Activated T-cell treated with anti-CD3 and anti-CD28 coated beads, Interleukin-2, amount 50 U/mL, for 4 hours (primary cell): ENCODE measurements around the gene TMC3. TPM values are rescaled to one million over a fixed set of nuclear protein-coding genes. Genes with fewer than 3 reads are reported as not detected.
"Not testable (repeated sequence)": the region's sequence is repeated elsewhere in the genome, so short reads cannot be mapped to it uniquely, and the experiment has no call there.

Source experiments
- ATAC-seq, 2 donors: fragments of 200-7000 bp; cut with Tn5 transposase; one replicate each; pipeline ENCODE4 v1.10.0; 2021
- DNase-seq: peaks from one replicate; pipeline ENCODE4 v3.0.0-alpha.2; 2020
- H3K27me3 Mint-ChIP-seq: one replicate; pipeline ENCODE4 v1.8.0; 2021; ENCODE audit warnings: low read depth, mixed read lengths
- H3K36me3 Mint-ChIP-seq: one replicate; pipeline ENCODE4 v1.8.0; 2022; ENCODE audit warnings: mixed read lengths; ENCODE audit not compliant: insufficient read depth
- H3K4me1 Mint-ChIP-seq: one replicate; pipeline ENCODE4 v1.8.0; 2021; ENCODE audit warnings: low read depth, mixed read lengths
- H3K4me3 Mint-ChIP-seq: one replicate; pipeline ENCODE4 v1.8.0; 2021; ENCODE audit warnings: mild to moderate bottlenecking, moderate library complexity, mixed read lengths
- H3K9me3 Mint-ChIP-seq: one replicate; pipeline ENCODE4 v1.8.0; 2021; ENCODE audit warnings: mixed read lengths
- total RNA-seq, 3 donors: library from RNA; stranded (reverse); gene quantifications; one replicate each; pipeline ENCODE4 v1.2.1, GENCODE V29; 2021

Gene TMC3
- total RNA-seq, 3 donors from 2014 or later: not detected

- ATAC-seq (no peak), DNase-seq (no peak)
- Mint-ChIP-seq H3K9me3 (no peaks in the 10 kb centered on the region), H3K4me1 (no peaks in the 10 kb centered on the region), H3K27me3 (no peaks in the 10 kb centered on the region), H3K4me3 (no peak overlapping the region), H3K36me3 (no peaks in the 10 kb centered on the region)
These were observed 1.4 kb upstream of the TMC3 start for GRCh38 chr15:81375461-81375860.

GRCh38 chr15:81373176-81373575, 837 bp downstream of the TMC3 start:
- no peaks in the 10 kb centered on the region for H3K9me3 Mint-ChIP-seq
- H3K4me1 Mint-ChIP-seq: no peaks in the 10 kb centered on the region
- no peak for DNase-seq
- no peak overlapping the region for H3K4me3 Mint-ChIP-seq
- no peaks in the 10 kb centered on the region for H3K36me3 Mint-ChIP-seq
- ATAC-seq: no peak
- no peaks in the 10 kb centered on the region for H3K27me3 Mint-ChIP-seq

GRCh38 chr15:81372575-81372974, 1.4 kb downstream of the TMC3 start:
- Mint-ChIP-seq H3K36me3 (no peaks in the 10 kb centered on the region), H3K27me3 (no peaks in the 10 kb centered on the region), H3K9me3 (no peaks in the 10 kb centered on the region), H3K4me1 (no peaks in the 10 kb centered on the region), H3K4me3 (no peak overlapping the region)
- no peak for DNase-seq
- ATAC-seq: no peak

GRCh38 chr15:81363718-81364500, 10.1 kb downstream of the TMC3 start:
- peaks cover 2% of the 10 kb centered on the region for H3K36me3 Mint-ChIP-seq
- peaks cover 4% of the 10 kb centered on the region for H3K27me3 Mint-ChIP-seq
- H3K9me3 Mint-ChIP-seq: no peaks in the 10 kb centered on the region
- H3K4me3 Mint-ChIP-seq: no peak overlapping the region
- DNase-seq (no peak), ATAC-seq (no peak)
- H3K4me1 Mint-ChIP-seq: no peaks in the 10 kb centered on the region

- peaks cover 4% of the 10 kb centered on the region for H3K27me3 Mint-ChIP-seq
- no peaks in the 10 kb centered on the region for H3K4me1 Mint-ChIP-seq
- no peaks in the 10 kb centered on the region for H3K9me3 Mint-ChIP-seq
- peaks cover 2% of the 10 kb centered on the region for H3K36me3 Mint-ChIP-seq
- H3K4me3 Mint-ChIP-seq: no peak overlapping the region
- ATAC-seq: no peak
- DNase-seq: no peak
These were observed 10.7 kb downstream of the TMC3 start for GRCh38 chr15:81363276-81363675.

- DNase-seq: no peak
- peaks cover 4% of the 10 kb centered on the region for H3K27me3 Mint-ChIP-seq
- no peaks in the 10 kb centered on the region for H3K4me1 Mint-ChIP-seq
- no peak overlapping the region for H3K4me3 Mint-ChIP-seq
- no peak for ATAC-seq
- no peaks in the 10 kb centered on the region for H3K9me3 Mint-ChIP-seq
- peaks cover 2% of the 10 kb centered on the region for H3K36me3 Mint-ChIP-seq
These were observed 11.2 kb downstream of the TMC3 start for GRCh38 chr15:81362790-81363189.

GRCh38 chr15:81361891-81362290, 12.1 kb downstream of the TMC3 start:
- Mint-ChIP-seq H3K36me3 (peaks cover 2% of the 10 kb centered on the region), H3K27me3 (peaks cover 4% of the 10 kb centered on the region), H3K4me1 (no peaks in the 10 kb centered on the region), H3K9me3 (no peaks in the 10 kb centered on the region), H3K4me3 (no peak overlapping the region)
- ATAC-seq (no peak), DNase-seq (no peak)

GRCh38 chr15:81360491-81360890, 13.5 kb downstream of the TMC3 start:
- Mint-ChIP-seq H3K4me3 (no peak overlapping the region), H3K27me3 (peaks cover 4% of the 10 kb centered on the region), H3K36me3 (peaks cover 2% of the 10 kb centered on the region), H3K4me1 (no peaks in the 10 kb centered on the region), H3K9me3 (no peaks in the 10 kb centered on the region)
- no peak for ATAC-seq
- no peak for DNase-seq

- peaks cover 4% of the 10 kb centered on the region for H3K27me3 Mint-ChIP-seq
- peaks cover 2% of the 10 kb centered on the region for H3K36me3 Mint-ChIP-seq
- H3K9me3 Mint-ChIP-seq: no peaks in the 10 kb centered on the region
- ATAC-seq (no peak), DNase-seq (no peak)
- H3K4me3 Mint-ChIP-seq: no peak overlapping the region
- no peaks in the 10 kb centered on the region for H3K4me1 Mint-ChIP-seq
These were observed 15.8 kb downstream of the TMC3 start for GRCh38 chr15:81358248-81358647.

GRCh38 chr15:81357180-81357686, 16.8 kb downstream of the TMC3 start:
- H3K4me1 Mint-ChIP-seq: no peaks in the 10 kb centered on the region
- ATAC-seq (no peak), DNase-seq (no peak)
- H3K9me3 Mint-ChIP-seq: no peaks in the 10 kb centered on the region
- H3K27me3 Mint-ChIP-seq: peaks cover 4% of the 10 kb centered on the region
- H3K4me3 Mint-ChIP-seq: no peak overlapping the region
- peaks cover 2% of the 10 kb centered on the region for H3K36me3 Mint-ChIP-seq

GRCh38 chr15:81356252-81356651, 17.8 kb downstream of the TMC3 start:
- H3K36me3 Mint-ChIP-seq: peaks cover 2% of the 10 kb centered on the region
- no peaks in the 10 kb centered on the region for H3K4me1 Mint-ChIP-seq
- ATAC-seq (no peak), DNase-seq (no peak)
- H3K9me3 Mint-ChIP-seq: no peaks in the 10 kb centered on the region
- H3K4me3 Mint-ChIP-seq: no peak overlapping the region
- peaks cover 4% of the 10 kb centered on the region for H3K27me3 Mint-ChIP-seq

GRCh38 chr15:81351651-81352050, 22.4 kb downstream of the TMC3 start:
- H3K9me3 Mint-ChIP-seq: no peaks in the 10 kb centered on the region
- DNase-seq: no peak
- no peak overlapping the region for H3K4me3 Mint-ChIP-seq
- no peaks in the 10 kb centered on the region for H3K27me3 Mint-ChIP-seq
- H3K4me1 Mint-ChIP-seq: no peaks in the 10 kb centered on the region
- H3K36me3 Mint-ChIP-seq: no peaks in the 10 kb centered on the region
- ATAC-seq: no peak

GRCh38 chr15:81349271-81349670, 24.7 kb downstream of the TMC3 start:
- no peak for ATAC-seq
- H3K9me3 Mint-ChIP-seq: no peaks in the 10 kb centered on the region

GRCh38 chr15:81348691-81349090, 25.3 kb downstream of the TMC3 start:
- not testable (repeated sequence) for H3K9me3 Mint-ChIP-seq, H3K4me3 Mint-ChIP-seq, ATAC-seq, H3K36me3 Mint-ChIP-seq, H3K27me3 Mint-ChIP-seq, H3K4me1 Mint-ChIP-seq, DNase-seq

More at GRCh38 chr15:81349271-81349670, 24.7 kb downstream of the TMC3 start:
- peaks cover 1% of the 10 kb centered on the region for H3K27me3 Mint-ChIP-seq
- no peaks in the 10 kb centered on the region for H3K36me3 Mint-ChIP-seq
- no peaks in the 10 kb centered on the region for H3K4me1 Mint-ChIP-seq
- no peak for DNase-seq
- H3K4me3 Mint-ChIP-seq: no peak overlapping the region

GRCh38 chr15:81347910-81348309, 26.1 kb downstream of the TMC3 start:
- ATAC-seq (no peak), DNase-seq (no peak)
- Mint-ChIP-seq H3K36me3 (no peaks in the 10 kb centered on the region), H3K9me3 (no peaks in the 10 kb centered on the region), H3K4me3 (no peak overlapping the region), H3K4me1 (no peaks in the 10 kb centered on the region), H3K27me3 (peaks cover 1% of the 10 kb centered on the region)
